Measurements from ENCODE around the gene PDE6B.

Gene PDE6B

GRCh38 chr4:600850-601515 is 24.4 kb upstream of the PDE6B start:
- DNase-seq = no peak

- DNase-seq = no peak
These were observed 23.5 kb upstream of the PDE6B start for GRCh38 chr4:601612-602558.

- DNase-seq = no peak
These were observed 22.8 kb upstream of the PDE6B start for GRCh38 chr4:602559-602942.

- DNase-seq = no peak
These were observed 21.2 kb upstream of the PDE6B start for GRCh38 chr4:604131-604530.

- no peak for DNase-seq
These were observed 19.5 kb upstream of the PDE6B start for GRCh38 chr4:605702-606425.

- no peak for DNase-seq
These were observed 17.1 kb upstream of the PDE6B start for GRCh38 chr4:608236-608635.

- no peak for DNase-seq
These were observed 15.8 kb upstream of the PDE6B start for GRCh38 chr4:609400-610050.

- no peak for DNase-seq
These were observed 14.7 kb upstream of the PDE6B start for GRCh38 chr4:610411-611261.

GRCh38 chr4:612052-612748 is 13.2 kb upstream of the PDE6B start:
- no peak for DNase-seq

- DNase-seq = no peak
These were observed 12.6 kb upstream of the PDE6B start for GRCh38 chr4:612749-613125.

GRCh38 chr4:613126-613525 is 12.2 kb upstream of the PDE6B start:
- DNase-seq = no peak

- DNase-seq = no peak
These were observed 9.3 kb upstream of the PDE6B start for GRCh38 chr4:616091-616490.

- no peak for DNase-seq
These were observed 8.3 kb upstream of the PDE6B start for GRCh38 chr4:616911-617643.

- DNase-seq = no peak
These were observed 7.4 kb upstream of the PDE6B start for GRCh38 chr4:617644-618641.

- DNase-seq = no peak
These were observed 5.2 kb upstream of the PDE6B start for GRCh38 chr4:620201-620600.

GRCh38 chr4:620851-621261 is 4.5 kb upstream of the PDE6B start:
- no peak for DNase-seq

GRCh38 chr4:621296-622070 is 3.9 kb upstream of the PDE6B start:
- no peak for DNase-seq
